SJCRH30 (cell line): ENCODE results near the gene ALDH4A1. TPM values are rescaled to one million over a fixed set of nuclear protein-coding genes. Genes with fewer than 3 reads are reported as not detected.

ENCODE experiments used
- DNase-seq, 2 experiments: peaks; one replicate each; pipeline ENCODE4 v3.0.0-alpha.2; 2015 to 2020
- H3K27ac ChIP-seq: fragments of 250-450 bp; sonication (Bioruptor Pico); 2 replicates; pipeline ENCODE4 v1.5.1; 2020; ENCODE audit warnings: mild to moderate bottlenecking, moderate library complexity
- H3K27me3 ChIP-seq: fragments of 250-450 bp; sonication (Bioruptor Pico); 2 replicates; pipeline ENCODE4 v1.5.1; 2020; ENCODE audit warnings: mild to moderate bottlenecking, moderate library complexity
- H3K36me3 ChIP-seq: fragments of 250-450 bp; sonication (Bioruptor Pico); 2 replicates; pipeline ENCODE4 v1.5.1; 2020; ENCODE audit warnings: mild to moderate bottlenecking, moderate library complexity
- H3K4me1 ChIP-seq: fragments of 250-450 bp; sonication (Bioruptor Pico); 2 replicates; pipeline ENCODE4 v1.5.1; 2020; ENCODE audit warnings: mild to moderate bottlenecking, moderate library complexity
- H3K4me3 ChIP-seq: fragments of 250-450 bp; sonication (Bioruptor Pico); 2 replicates; pipeline ENCODE4 v1.5.1; 2020; ENCODE audit warnings: mild to moderate bottlenecking, moderate library complexity
- H3K9me3 ChIP-seq: fragments of 250-450 bp; sonication (Bioruptor Pico); replicated peaks from 2 replicates; pipeline ENCODE4 v1.5.1; 2020; ENCODE audit warnings: mild to moderate bottlenecking, moderate library complexity
- total RNA-seq: library from RNA; depleted of rRNA; stranded (reverse); fragments of >200 nt; shearing (Covaris generic); gene quantifications from 2 replicates; pipeline ENCODE4 v1.2.3, GENCODE V29; 2014

ALDH4A1 gene
- total RNA-seq, 1 experiment from 2014 or later = 7.2 TPM

DNA sequence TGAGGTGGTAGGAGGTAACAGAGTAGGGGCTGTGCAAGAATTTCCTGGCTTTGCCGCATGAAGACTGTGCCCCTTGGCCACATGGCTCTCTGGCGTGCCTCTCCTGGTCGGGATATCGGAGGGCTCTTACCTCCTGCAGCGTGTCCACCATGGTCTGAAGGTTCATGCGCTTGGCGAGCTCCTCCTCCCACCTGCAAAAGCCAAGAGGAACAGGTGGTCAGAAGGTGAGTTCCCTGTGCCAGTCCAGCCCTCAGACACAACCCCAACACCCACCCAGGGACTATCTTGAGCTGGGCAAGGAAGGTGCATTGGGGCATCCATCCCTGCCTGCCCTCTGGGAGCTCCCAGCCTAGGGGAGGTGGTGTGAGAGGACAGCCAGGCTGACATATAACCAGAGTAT, 18.6 kb upstream of the ALDH4A1 start:
- Histone ChIP-seq H3K4me3 (no peak overlapping the region), H3K36me3 (no peaks in the 10 kb centered on the region), H3K27me3 (no peaks in the 10 kb centered on the region), H3K9me3 (no peaks in the 10 kb centered on the region), H3K27ac (no peak overlapping the region), H3K4me1 (peaks cover 32% of the 10 kb centered on the region)
- DNase-seq = no peak

DNA sequence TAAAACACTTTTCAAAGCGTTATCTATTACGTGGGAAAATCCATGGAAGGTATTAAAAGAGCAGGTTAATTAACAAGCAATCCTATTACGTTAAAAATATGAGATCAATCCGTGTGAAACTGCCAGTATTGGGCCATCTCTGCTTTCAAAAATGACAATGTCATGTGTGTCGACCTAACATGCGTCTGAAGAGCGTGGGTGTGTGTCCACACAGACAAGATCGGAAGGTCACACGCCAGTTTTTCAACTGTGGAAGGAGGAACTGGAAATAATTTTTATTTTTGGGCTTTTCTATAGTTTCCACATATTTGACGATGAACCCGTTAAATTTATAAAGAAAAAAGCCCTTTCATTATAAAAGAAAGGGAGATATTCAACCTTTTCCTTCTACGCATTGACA, 17.6 kb upstream of the ALDH4A1 start:
- Histone ChIP-seq H3K36me3 (no peaks in the 10 kb centered on the region), H3K27me3 (no peaks in the 10 kb centered on the region), H3K4me3 (no peak overlapping the region), H3K27ac (no peak overlapping the region), H3K4me1 (peaks cover 32% of the 10 kb centered on the region), H3K9me3 (no peaks in the 10 kb centered on the region)
- no peak for DNase-seq

DNA sequence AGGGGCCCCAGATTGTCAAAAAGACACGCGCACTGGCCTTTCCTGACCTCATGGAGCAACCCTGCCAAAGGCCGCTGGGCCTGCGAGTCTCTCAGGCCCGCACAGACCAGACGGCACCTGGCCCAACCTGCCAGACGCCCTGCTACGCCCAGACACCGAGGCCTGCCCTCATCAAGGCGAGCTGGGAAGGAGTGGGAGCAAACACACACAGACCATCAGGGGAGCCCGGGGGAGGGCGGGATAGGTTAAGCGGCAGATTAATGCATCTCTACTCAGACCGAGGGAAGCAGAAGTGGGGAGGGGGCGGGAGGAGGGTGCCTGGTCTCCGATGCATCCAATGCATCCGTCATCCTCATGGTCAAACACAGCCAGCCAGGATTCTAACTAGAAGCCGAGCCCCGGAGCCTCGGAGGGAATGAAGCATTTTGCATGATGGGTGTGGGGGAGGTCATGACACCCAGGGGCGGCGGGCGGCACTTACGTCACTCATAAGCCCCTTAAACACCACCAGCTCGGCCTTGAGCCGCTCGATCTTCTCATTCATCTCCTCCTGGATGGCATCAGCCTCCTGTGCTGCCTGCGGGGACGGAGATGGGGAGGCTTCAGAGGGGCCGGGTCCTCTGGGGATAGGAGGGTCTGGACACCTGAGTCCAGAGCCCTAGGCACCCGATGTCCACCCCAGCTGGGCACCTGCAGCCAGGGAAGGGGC, 17.0 kb upstream of the ALDH4A1 start:
- H3K27me3 ChIP-seq = no peaks in the 10 kb centered on the region
- H3K9me3 ChIP-seq = no peaks in the 10 kb centered on the region
- DNase-seq = no peak

DNA sequence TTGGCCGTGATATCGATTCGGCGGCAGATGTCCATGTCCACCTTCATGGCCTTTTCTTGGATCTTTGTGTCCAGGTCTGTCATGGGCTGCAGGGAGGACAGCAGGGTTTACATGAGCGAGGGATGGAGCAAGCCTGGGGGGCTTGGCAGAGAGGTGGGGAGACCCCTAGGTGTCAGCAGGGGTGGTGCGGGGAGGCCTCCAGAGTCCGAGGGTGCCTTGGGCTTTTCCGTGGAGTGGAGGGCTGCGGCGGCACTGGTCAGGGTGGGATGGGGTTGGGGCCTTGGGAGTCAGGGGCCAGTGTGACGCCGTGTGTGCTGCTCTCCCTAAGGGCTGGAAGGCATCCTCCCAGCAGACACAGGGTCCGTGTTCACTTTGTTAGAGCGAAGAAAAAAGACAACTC, 16.1 kb upstream of the ALDH4A1 start:
- Histone ChIP-seq H3K4me1 (peaks cover 17% of the 10 kb centered on the region), H3K9me3 (no peaks in the 10 kb centered on the region), H3K36me3 (no peaks in the 10 kb centered on the region), H3K27me3 (no peaks in the 10 kb centered on the region), H3K27ac (no peak overlapping the region), H3K4me3 (no peak overlapping the region)
- no peak for DNase-seq

More for the DNA sequence above, 17.0 kb upstream of the ALDH4A1 start:
- Histone ChIP-seq H3K4me3 (no peak overlapping the region), H3K27ac (no peak overlapping the region), H3K4me1 (peaks cover 26% of the 10 kb centered on the region), H3K36me3 (no peaks in the 10 kb centered on the region)

DNA sequence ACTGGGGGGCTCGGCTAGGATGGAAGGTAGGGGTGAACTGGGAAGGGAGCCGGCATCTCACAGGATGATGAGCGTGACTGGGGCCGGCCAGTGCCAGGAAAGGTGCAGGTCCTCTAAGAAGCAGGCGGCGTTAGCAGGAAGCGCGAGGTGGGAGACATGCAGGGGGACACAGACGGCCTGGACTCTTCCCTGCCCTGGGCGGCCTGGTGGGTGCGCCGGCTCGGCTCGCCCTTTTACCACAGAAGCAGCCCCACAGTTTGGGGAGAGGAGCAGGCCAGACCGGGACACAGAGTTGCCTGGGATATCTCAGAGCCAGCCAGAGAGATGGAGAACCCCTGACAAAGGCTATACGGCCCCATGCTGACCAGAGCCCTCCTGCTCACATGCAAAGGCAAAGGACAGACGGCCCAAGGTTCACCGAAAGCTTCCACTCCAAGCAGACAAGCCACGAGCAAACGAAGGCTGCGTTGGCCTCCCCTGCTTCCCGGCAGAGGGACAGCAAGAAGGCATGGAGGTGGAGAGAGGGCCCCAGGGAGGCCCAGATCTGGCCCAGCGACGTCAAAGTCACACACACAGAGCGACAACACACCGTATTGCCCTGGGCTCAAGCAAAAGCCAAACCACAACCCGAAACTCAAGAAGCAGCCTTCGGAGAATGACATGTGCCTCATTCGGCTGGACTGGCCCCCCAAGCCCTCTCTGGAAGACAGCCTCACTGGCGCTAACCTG, 14.9 kb upstream of the ALDH4A1 start:
- H3K27ac ChIP-seq = no peak overlapping the region
- no peak for DNase-seq
- no peaks in the 10 kb centered on the region for H3K27me3 ChIP-seq
- no peak overlapping the region for H3K4me3 ChIP-seq
- peaks cover 6% of the 10 kb centered on the region for H3K4me1 ChIP-seq
- H3K36me3 ChIP-seq = no peaks in the 10 kb centered on the region
- no peaks in the 10 kb centered on the region for H3K9me3 ChIP-seq

DNA sequence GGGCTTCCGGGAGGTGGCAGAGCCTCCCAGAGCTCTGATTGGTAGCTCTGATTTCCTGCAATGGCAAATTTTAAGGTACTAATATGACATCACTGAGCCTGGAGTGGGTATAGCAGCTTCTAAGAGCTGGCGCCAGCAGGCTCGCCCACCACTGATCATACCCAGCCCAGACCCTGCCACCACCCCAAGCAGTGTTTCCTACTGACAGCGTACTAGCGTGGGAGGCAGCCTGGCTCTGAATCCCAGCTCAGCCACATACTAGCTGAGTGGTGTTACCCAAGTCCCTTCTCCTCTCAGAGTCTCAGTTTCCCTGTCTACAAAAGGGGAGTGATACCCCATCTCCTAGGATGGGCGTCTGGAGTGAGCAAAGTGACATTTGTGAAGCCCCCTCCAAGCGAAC, 13.0 kb upstream of the ALDH4A1 start:
- H3K27ac ChIP-seq = no peak overlapping the region
- no peaks in the 10 kb centered on the region for H3K27me3 ChIP-seq
- no peaks in the 10 kb centered on the region for H3K4me1 ChIP-seq
- H3K9me3 ChIP-seq = no peaks in the 10 kb centered on the region
- no peaks in the 10 kb centered on the region for H3K36me3 ChIP-seq
- DNase-seq = no peak
- H3K4me3 ChIP-seq = no peak overlapping the region

DNA sequence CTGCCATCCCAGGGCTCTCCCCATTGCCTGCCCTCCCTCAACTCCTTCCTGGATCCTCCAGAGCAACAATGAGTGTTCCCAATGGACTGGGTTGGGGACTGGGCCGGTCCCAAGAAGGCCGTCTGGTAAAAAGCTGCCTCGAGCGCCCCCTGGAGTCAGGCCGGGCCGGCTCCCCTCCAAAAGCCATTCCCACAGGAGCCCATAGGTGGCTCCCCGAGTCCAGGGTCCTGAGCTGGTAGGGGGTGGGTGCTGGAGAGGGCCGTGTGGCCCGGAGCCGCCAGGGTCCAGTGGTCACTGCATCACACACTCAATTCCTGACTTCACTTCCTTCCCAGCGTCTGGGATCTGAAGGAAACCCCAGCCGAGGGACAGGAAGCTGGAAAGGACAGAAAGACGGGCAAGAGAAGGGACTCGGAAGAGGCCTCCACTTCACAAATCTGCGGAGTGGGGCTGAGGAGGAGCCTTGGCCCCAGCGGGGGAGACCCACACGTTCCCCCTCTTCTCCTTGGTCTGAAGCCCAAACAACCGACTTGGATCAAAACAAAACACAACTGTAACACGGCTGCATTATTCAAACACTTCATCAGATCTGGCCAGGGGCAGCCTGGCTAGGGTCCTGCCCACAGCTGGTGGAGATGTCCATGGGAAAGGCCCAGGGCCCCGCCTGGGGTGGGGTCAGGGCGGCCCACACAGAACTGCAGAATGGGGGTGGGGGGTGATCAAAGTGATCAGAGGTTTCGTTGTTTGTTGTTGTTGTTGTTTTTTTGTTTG, 10.9 kb upstream of the ALDH4A1 start:
- peak; percentile 66 to 80 for DNase-seq
- Histone ChIP-seq H3K27me3 (no peaks in the 10 kb centered on the region), H3K27ac (no peak overlapping the region), H3K4me1 (no peaks in the 10 kb centered on the region), H3K9me3 (no peaks in the 10 kb centered on the region), H3K36me3 (no peaks in the 10 kb centered on the region), H3K4me3 (no peak overlapping the region)

DNA sequence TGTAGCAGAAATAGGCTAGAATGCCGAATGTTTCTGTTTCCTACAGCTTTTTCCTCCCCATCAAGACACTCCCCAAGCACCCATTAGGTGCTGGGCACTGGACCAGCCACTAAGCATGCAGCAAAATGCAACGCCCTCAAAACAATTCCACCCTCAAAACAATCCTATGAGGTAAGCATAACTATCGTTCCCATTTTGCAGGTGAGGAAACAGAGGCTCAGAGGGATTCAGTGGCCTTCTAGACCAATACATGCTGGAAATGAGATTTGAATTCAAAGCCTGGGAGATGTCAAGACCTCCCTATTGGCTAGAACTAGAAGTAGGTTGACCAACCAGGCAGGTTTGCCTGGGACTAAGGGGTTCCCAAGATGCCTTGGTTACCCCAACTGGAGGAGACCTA, 10.2 kb upstream of the ALDH4A1 start:
- H3K36me3 ChIP-seq = no peaks in the 10 kb centered on the region
- no peaks in the 10 kb centered on the region for H3K27me3 ChIP-seq
- H3K4me3 ChIP-seq = no peak overlapping the region
- no peaks in the 10 kb centered on the region for H3K4me1 ChIP-seq
- no peaks in the 10 kb centered on the region for H3K9me3 ChIP-seq
- no peak overlapping the region for H3K27ac ChIP-seq
- DNase-seq = no peak

DNA sequence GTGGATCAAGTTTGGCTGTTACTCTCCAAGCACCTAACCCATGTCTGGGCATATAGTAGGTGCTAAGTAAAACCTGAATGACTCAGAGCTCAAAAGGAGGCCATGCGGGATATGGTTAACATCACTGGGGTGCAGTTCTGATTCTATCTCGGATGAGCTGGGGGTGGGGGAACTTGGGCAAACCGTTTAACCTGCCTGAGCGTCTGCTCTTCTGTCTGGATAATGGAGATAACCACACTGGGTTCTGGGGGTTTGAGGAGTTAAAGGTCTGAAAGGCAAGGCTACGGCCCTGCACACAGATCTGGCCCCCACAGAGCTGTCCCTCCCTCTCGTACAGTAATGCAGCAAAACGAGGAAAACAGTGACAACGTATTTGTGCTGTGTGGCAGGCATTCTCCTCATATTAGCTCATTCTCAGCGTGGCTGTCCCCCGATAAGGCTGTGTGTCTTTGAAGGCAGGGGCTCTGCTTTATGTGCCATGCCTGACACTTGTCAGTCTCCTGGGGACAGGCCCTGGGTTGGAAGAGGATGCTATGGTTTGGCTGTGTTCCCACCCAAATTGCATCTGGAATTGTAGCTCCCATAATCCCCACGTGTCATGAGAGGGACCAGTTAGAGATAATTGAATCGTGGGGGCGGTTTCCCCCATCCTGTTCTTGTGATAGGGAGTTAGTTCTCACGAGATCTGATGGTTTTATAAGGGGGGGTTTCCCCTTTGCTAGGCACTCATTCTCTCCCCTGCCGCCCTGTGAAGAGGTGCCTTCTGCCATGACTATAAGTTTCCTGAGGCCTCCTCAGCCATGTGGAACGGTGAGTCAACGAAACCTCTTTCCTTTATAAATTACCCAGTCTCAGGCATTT, 6.8 kb upstream of the ALDH4A1 start:
- Histone ChIP-seq H3K27ac (no peak overlapping the region), H3K27me3 (no peaks in the 10 kb centered on the region), H3K4me3 (no peak overlapping the region), H3K4me1 (peaks cover 2% of the 10 kb centered on the region; the same call in 1 of the 2 replicates), H3K36me3 (no peaks in the 10 kb centered on the region), H3K9me3 (no peaks in the 10 kb centered on the region)
- no peak for DNase-seq

DNA sequence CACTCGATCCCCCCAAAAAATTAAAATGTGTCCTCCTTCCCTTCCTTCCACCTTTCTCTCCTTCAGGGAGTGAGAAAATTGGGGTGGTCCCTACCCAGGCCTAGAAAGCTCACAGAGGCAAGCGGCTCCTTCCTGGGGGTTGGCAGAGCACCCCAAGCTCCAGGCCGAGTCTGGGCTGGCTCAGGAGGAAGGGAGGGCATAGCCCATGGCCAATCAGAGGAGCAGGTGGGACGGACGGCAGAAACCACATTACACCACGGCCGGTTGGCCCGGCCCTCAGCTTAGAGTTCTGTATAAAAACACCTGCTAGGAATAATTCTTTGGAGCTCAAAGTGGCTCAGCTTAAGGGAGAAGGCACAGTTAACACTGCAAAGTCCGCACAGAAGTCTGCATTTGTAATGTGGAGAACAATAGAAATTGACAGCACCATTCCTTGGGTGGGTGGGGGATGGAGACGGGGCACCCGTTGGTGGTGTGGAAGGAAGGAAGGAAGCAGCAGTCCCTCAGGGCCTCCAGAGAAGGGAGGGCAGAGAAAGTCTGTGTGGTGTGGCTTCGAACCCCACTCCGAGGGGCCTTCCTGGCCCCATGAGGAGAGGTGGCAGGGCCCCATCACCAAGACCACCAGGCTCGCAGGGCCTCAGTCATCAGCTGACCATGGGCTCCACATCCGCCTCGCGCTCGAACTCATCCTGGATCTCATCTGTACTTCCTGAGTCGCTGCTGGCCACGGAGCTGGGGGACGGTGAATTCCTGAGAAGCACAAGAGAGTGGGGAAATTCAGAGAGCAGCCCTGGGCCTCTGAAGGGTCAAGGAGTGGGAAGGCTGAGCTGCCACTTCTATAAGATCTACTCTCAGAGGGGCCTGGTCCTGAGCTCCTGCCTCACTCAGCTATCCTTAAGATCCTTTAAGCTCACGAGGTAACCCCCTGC, 5.8 kb upstream of the ALDH4A1 start:
- peaks cover 10% of the 10 kb centered on the region for H3K4me1 ChIP-seq
- no peaks in the 10 kb centered on the region for H3K27me3 ChIP-seq
- H3K36me3 ChIP-seq = no peaks in the 10 kb centered on the region
- no peak overlapping the region for H3K27ac ChIP-seq
- H3K4me3 ChIP-seq = no peak overlapping the region
- peak; percentile 38 to 61 for DNase-seq
- H3K9me3 ChIP-seq = no peaks in the 10 kb centered on the region

DNA sequence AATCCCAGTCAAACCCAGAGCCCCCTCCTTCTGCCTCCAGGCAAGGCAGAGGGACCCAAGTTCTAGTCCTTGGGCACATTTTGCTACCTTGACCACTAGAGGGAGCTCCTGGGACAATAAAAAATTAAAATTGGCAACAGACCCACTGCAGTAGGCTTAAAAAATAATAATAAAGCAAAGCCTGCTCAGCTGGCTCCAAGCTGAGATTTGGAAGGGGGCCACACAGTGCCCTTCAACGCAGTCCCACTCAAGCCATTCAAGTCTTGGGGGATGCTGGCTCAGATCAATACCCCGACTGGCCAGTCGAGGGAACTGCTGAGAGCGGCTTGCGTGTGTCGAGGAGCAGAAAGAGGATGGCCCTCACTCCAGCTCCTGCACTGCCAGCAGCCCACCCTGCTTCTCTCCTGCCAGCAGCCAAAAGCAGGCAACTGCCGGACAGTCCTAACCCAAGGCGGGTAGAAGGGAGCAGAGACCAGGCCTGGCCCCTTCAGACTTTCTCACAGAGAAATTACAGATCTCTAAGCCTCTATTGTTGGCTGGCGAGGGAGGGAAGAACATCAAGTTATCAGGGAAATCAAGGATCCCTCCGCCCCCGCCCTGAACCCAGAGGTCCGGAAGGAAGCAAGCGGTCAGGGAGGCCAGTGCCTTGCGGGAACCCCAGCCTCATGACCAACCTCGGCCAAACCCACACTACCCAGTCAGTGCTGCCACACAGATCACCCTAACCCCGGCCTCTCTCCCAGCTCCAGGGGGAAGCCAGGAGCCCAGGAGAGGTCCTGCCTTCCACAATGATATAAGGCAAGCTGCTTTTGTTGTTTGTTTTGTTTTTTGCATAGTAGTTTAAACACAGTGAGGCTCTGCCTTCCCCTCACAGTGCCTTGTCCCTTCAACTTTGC, 4.9 kb upstream of the ALDH4A1 start:
- Histone ChIP-seq H3K4me1 (peaks cover 10% of the 10 kb centered on the region), H3K27ac (no peak overlapping the region), H3K9me3 (no peaks in the 10 kb centered on the region), H3K36me3 (no peaks in the 10 kb centered on the region), H3K27me3 (no peaks in the 10 kb centered on the region), H3K4me3 (no peak overlapping the region)
- DNase-seq = peak; percentile 53 to 84

DNA sequence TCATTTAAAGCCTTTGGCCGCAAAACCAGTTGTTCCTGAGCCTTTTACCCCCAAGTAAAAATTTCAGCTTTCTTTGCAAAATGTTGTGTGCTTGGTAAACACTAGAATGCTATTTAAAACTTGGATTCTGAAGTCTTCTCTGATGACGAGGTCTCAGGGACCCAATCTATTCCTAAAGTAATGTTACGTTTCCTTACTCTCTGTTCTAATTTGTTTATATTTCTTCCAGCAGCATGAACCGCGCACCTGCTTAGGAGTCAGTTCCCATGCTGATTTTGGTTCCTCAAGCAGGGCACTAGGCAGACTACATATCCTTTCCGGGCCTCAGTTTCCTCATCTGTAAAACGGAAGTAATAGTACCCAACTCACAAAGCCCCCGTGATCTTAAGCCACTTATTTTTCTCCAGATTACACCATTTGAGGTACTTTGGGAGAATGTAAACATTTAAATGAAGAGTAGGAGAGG, 969 bp upstream of the ALDH4A1 start:
- Histone ChIP-seq H3K36me3 (no peaks in the 10 kb centered on the region), H3K9me3 (no peaks in the 10 kb centered on the region), H3K4me3 (peak overlapping the region; percentile 78), H3K27me3 (no peaks in the 10 kb centered on the region), H3K4me1 (peaks cover 24% of the 10 kb centered on the region), H3K27ac (no peak overlapping the region; the same call in 1 of the 2 replicates)
- DNase-seq = no peak
